ENCODE data around the gene ACTRT3.
A peak's percentile ranks its signal among the peaks of the same experiment; 100 is the strongest.
"Not testable (repeated sequence)": the region's sequence is repeated elsewhere in the genome, so short reads cannot be mapped to it uniquely, and the experiment has no call there.

The ACTRT3 gene

DNA sequence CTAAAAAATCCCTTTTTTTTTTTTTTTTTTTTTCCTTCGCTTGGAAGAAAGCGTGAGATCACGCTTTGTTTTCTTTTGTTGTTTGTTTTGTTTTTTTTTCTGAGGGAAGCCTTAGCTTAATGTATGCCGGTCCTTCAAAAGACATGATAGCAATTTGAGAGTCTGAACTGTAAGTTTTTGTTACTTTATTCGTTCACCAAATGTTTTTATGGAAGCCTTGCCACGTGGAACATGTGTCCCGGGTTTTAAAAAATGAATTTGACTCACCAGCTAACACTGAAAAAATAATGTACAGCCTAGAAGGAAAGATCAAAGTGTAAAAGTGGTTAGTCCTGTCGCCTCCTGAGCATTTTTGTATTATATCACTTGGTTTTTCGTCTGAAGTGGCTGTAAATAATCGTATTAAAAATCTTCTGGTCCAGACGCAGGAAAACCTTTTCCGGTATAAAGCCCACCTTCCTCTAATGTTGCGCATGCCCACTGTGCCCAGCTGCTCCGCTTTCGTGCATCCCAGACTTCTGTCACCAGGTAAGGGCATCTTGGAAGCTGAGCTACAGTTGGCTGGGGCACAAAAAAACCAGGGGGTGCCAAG, 3.0 kb upstream of the ACTRT3 start:
- no peak for DNase-seq

DNA sequence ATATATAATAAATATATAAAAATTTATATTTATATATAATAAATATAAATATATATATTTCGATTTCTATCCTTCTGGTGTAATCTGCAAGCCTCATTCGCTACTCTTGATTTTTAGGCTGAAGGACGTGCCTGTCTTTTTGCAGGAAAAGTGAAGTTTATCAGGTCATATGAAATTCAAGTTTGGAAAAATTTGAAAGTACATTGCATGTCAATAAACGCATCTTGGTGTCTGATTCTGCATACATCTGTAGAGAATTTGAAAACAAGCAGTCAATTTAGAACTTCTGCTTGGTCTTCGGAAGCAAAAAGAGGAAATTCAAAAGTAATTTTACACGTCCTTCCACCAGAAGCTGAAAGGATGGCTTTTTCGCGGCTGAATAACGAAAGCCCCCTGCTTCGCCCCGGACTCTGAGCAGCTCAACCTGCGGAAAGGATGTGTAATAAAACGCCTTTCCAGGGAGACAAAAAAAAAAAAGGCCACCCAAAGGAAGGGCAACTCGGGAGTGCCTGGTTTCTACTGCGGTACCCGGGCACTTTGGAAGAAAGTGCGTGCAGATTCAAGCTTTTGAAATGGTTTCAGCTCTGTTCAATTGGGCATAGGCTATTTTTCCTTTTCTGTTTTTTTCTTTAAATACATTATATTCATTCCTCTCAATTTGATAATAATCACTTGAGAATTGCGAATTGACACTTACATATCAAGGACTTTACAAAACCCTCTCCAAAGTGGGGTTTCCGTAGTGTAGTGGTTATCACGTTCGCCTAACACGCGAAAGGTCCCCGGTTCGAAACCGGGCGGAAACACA, 2.3 kb upstream of the ACTRT3 start:
- peak; percentile 76 for DNase-seq

DNA sequence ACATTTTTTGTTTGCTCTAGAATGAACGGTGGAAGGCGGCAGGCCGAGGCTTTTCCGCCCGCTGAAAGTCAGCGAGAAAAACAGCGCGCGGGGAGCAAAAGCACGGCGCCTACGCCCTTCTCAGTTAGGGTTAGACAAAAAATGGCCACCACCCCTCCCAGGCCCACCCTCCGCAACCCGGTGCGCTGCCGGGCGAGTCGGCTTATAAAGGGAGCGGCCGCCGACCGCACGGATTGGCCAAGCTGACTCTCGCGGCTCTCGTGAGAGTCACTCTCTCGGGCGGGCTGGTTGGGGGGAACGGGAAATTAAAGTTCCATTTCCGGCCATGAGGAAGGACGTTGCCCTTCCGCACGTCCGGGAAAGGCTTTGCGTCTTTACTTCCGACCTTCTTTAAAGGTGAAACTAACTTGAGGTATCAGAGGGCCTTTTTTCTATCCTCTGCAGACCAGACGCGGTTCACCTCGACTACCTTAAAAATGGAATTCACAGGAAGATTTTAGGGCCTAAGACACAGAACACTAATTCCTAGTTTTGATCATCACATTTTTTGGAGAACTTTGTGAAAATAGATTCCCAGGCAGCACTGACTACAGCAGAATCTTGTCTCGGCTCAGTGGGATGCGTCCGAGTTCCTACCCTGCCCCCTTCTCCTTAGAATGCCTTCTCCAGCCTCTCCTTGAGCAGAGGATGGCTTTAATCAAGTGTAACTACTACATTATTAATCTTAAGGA, 4.3 kb downstream of the ACTRT3 start, which contains the start of gene TERC:
TERC (minus strand) TSS at position 179 of the 731 bp plus-strand sequence.
- peak; percentile 97 for DNase-seq

DNA sequence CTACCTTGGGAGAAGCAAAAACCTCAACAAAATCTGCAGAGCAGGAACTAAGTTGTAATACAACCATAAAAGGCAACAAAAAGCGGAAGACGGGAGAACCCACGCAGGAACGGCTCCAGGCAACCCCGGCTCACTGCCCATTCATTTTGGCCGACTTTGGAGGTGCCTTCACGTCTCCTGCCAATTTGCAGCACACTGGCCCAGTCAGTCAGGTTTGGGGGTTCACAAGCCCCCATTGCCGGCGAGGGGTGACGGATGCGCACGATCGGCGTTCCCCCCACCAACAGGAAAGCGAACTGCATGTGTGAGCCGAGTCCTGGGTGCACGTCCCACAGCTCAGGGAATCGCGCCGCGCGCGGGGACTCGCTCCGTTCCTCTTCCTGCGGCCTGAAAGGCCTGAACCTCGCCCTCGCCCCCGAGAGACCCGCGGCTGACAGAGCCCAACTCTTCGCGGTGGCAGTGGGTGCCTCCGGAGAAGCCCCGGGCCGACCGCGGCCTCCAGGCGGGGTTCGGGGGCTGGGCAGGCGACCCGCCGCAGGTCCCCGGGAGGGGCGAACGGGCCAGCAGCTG, 5.0 kb downstream of the ACTRT3 start:
- DNase-seq: peak; percentile 81

- no peak for DNase-seq
Measured at GRCh38 chr3:169760479-169760878, 8.9 kb downstream of the ACTRT3 start.

GRCh38 chr3:169759256-169759655, 10.1 kb downstream of the ACTRT3 start:
- no peak for DNase-seq

GRCh38 chr3:169758359-169758994, 10.9 kb downstream of the ACTRT3 start:
- DNase-seq: no peak

GRCh38 chr3:169755488-169755887, 13.9 kb downstream of the ACTRT3 start:
- DNase-seq: no peak

DNA sequence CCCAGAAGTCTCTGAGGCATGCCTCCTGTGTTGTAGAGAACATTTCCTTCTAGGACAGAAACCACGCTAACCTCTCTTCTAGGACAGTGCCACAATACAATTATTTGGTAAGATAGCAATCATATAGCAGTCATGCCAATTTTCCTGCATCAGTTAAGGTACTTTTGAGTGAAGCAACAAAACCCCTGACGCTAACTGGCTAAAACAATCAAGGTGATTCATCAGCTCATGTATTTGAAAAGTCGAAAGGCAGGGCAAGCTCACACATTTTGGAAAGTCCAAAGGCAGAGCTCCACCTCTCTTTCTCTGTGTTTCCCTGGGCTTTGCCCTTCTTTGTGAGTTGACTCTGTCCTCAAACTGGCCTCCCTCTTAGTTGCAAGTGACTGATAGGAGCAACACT, 14.7 kb downstream of the ACTRT3 start:
- DNase-seq: no peak

- DNase-seq: no peak
Measured at GRCh38 chr3:169751875-169752274, 17.5 kb downstream of the ACTRT3 start.

- no peak for DNase-seq
Measured at GRCh38 chr3:169750665-169751064, 18.7 kb downstream of the ACTRT3 start.

DNA sequence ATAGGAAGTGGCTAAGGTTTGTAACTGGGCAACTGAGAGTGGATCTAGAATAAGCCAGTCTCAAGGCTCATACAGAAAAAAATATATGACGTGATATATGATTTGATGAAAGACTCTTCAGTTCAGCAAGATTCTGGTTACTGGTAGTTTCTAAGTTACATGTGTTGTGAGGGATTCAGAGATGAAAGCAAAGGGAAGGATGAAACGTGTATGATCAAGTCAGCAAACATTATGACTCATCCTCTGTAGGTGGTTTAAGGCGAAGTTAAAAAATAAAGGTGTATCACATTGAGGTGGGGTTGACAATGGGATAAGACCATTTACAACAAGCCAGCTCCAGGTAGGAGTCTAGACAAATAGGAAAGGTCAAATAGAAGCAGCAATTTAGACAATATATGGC, 20.7 kb downstream of the ACTRT3 start:
- no peak for DNase-seq

- no peak for DNase-seq
Measured at GRCh38 chr3:169746924-169747323, 22.4 kb downstream of the ACTRT3 start.

GRCh38 chr3:169744366-169745054, 24.9 kb downstream of the ACTRT3 start:
- DNase-seq: no peak

GRCh38 chr3:169739067-169739466, 30.3 kb downstream of the ACTRT3 start:
- DNase-seq: no peak

DNA sequence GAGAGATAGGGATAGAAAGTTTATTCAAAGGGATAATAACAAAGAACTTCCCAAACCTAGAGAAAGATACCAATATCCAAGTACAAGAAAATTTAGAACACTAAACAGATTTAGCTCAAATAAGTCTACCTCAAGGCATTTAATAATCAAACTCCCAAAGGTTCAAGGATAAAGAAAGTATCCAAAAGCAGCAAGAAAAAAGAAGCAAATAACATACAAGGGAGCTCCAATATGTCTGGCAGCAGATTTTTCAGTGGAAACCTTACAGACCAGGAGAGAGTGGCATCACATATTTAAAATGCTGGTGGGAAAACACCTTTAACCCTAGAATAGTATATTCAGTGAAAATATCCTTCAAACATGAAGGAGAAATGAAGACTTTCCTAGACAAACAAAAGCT, 37.5 kb downstream of the ACTRT3 start:
- DNase-seq: not testable (repeated sequence)

DNA sequence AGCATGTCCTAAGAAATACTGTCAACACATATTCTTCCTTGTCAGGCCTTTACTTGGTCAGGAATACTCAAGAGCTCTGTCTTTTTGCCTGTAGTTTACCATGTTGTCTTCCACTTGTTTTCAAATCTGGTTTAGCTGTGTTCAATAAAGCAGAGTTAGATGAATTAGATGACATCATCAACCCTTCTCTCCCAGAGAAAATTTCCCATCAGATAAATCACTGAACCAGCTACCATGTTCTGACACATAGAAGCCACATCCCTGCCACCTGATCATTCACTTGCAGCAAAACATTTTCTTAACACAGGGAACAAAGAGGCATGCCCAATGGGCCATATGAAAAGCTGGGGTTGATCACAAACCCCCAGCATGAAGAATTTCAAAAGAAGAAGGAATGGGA, 46.6 kb downstream of the ACTRT3 start:
- DNase-seq: no peak

DNA sequence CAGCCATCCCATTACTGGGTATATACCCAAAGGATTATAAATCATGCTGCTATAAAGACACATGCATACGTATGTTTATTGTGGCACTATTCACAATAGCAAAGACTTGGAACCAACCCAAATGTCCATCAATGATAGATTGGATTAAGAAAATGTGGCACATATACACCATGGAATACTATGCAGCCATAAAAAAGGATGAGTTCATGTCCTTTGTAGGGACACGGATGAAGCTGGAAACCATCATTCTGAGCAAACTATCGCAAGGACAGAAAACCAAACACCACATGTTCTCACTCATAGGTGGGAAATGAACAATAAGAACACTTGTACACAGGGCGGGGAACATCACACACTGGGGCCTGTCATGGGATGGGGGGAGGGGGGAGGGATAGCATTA, 50.9 kb downstream of the ACTRT3 start:
- not testable (repeated sequence) for DNase-seq
